Gastroesophageal sphincter (tissue), 3 donors: ENCODE data around the gene HIVEP3.

ENCODE experiments used
- POLR2A ChIP-seq, 2 donors: fragments of 450-650 bp; IDR thresholded peaks; one replicate each; pipeline ENCODE4 v1.6.1; 2017; ENCODE audit warnings: antibody characterized with exemption in 2 of 2, mild to moderate bottlenecking in 2 of 2, moderate library complexity in 1 of 2
- TF ChIP-seq, protein P1 (sequence below), 4 experiments: fragments of 200-600 bp in 2 of 4; fragments of 450-650 bp in 2 of 4; sonication (generic) in 1 of 4; IDR thresholded peaks; one replicate each; pipeline ENCODE4 v1.5.1; 2017 to 2019; ENCODE audit warnings: antibody characterized with exemption in 4 of 4, mild to moderate bottlenecking in 2 of 4, moderate library complexity in 2 of 4

DNA sequence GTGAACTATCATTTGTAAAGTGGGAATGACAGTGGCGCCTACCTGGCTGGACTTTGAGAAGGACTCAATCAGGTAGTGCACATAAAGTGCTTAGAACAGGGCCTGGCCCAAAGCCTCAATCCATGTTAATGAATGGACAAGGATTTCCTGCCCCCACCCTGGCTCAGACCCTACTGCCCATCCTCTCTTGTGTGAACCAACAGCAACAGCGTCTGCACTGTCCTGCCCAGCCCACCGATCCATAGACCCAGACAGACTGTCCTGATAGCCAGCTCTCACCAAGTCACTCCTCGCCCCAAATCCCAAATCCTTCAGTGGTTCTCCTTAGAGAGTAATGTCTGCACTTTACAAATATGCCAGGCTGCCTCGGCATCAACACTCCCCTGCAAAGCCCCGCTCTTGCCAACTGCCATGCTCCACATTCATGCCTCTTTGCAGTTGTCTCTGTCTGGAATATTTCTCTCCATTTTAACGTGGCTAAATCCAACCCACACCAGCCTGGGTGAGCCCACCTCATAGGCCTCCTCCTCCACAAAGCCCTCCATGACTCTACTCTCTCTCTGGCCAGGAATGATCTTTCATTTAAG is 276.7 kb downstream of the HIVEP3 start:
- TF ChIP-seq, protein P1, sequence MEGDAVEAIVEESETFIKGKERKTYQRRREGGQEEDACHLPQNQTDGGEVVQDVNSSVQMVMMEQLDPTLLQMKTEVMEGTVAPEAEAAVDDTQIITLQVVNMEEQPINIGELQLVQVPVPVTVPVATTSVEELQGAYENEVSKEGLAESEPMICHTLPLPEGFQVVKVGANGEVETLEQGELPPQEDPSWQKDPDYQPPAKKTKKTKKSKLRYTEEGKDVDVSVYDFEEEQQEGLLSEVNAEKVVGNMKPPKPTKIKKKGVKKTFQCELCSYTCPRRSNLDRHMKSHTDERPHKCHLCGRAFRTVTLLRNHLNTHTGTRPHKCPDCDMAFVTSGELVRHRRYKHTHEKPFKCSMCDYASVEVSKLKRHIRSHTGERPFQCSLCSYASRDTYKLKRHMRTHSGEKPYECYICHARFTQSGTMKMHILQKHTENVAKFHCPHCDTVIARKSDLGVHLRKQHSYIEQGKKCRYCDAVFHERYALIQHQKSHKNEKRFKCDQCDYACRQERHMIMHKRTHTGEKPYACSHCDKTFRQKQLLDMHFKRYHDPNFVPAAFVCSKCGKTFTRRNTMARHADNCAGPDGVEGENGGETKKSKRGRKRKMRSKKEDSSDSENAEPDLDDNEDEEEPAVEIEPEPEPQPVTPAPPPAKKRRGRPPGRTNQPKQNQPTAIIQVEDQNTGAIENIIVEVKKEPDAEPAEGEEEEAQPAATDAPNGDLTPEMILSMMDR (IDR thresholded peaks at IDR 0.05), result no peak
- no peak for TF ChIP-seq POLR2A (IDR thresholded peaks at IDR 0.05)
